GM10266 (cell line): ENCODE data around the gene CGREF1.

Source experiments
- DNase-seq: peaks from one replicate; pipeline ENCODE4 v3.0.0; 2012; ENCODE audit errors: extremely low spot score
- CTCF ChIP-seq: IDR thresholded peaks from 2 replicates; pipeline ENCODE4 v1.5.1; 2012; ENCODE audit warnings: mild to moderate bottlenecking, low read depth; ENCODE audit not compliant: control insufficient read depth, insufficient read depth; ENCODE audit errors: missing control alignments

CGREF1 gene

GRCh38 chr2:27094353-27094984 lies 24.5 kb downstream of the CGREF1 start:
- TF ChIP-seq CTCF = no peak
- DNase-seq = no peak

DNA sequence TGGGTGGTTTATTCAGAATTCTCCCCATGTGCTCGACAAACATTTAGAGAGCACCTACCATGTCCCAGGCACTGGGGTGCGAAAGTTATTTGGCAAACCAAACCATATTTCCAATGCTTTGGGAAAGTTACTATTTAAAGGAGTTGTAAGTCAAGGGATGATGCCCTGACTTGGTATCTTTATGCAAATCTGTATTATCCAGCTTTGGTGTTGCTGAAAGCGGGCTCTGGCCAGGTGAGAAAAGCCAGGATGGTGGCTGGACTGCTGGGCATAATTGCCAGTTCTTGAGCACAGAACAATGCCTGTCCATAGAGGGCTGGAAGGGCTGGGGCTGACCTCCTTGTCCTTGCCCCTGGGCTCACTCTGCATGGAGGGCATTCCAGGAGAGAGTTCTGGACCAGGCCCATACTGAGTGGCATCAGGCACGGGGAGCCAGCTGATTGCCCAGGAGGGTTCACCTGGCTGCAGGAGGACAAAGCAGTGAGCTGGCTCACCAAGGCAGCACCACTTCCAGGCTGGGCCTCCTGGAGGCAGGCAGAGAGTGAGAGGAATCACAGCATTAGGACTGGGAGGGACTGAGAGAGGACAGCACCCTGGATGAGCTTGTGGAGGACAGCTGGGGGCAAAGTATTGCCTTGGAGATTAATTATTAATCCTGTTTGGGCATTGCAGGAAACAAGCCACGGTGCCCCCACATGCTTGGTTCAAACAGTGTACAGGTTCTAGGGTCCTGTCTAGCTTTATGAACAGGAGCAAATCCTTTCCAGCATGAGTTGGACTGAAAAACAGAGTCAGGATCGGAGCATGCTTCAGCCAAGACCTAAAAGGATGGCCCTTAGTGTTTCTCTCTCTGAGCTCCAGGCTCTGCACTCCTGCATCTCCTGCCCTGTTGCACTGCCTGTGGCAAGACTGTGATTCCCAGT lies 25.2 kb downstream of the CGREF1 start:
- DNase-seq = no peak
- TF ChIP-seq CTCF = no peak

- TF ChIP-seq CTCF = no peak
- DNase-seq = no peak
These were observed 26.1 kb downstream of the CGREF1 start for GRCh38 chr2:27092696-27093429.

GRCh38 chr2:27091746-27092695 lies 26.9 kb downstream of the CGREF1 start:
- DNase-seq = no peak

GRCh38 chr2:27089111-27089954 lies 29.6 kb downstream of the CGREF1 start:
- no peak for TF ChIP-seq CTCF

More at GRCh38 chr2:27091746-27092695, 26.9 kb downstream of the CGREF1 start:
- TF ChIP-seq CTCF = no peak

GRCh38 chr2:27088634-27089033 lies 30.3 kb downstream of the CGREF1 start:
- DNase-seq = no peak
- no peak for TF ChIP-seq CTCF

More at GRCh38 chr2:27089111-27089954, 29.6 kb downstream of the CGREF1 start:
- no peak for DNase-seq
